ENCODE measurements around the gene VKORC1L1. TPM values are rescaled to one million over a fixed set of nuclear protein-coding genes. Genes with fewer than 3 reads are reported as not detected.
"Not testable (repeated sequence)": the region's sequence is repeated elsewhere in the genome, so short reads cannot be mapped to it uniquely, and the experiment has no call there.

Gene VKORC1L1
- total RNA-seq = 20.8 TPM
- long read RNA-seq, full-length matches to known transcripts = 14 of 14 reads
- long read RNA-seq, partial matches to known transcripts = 0 of 14 reads
- long read RNA-seq, other reads (novel, unspliced or antisense) = 0 of 14 reads

DNA sequence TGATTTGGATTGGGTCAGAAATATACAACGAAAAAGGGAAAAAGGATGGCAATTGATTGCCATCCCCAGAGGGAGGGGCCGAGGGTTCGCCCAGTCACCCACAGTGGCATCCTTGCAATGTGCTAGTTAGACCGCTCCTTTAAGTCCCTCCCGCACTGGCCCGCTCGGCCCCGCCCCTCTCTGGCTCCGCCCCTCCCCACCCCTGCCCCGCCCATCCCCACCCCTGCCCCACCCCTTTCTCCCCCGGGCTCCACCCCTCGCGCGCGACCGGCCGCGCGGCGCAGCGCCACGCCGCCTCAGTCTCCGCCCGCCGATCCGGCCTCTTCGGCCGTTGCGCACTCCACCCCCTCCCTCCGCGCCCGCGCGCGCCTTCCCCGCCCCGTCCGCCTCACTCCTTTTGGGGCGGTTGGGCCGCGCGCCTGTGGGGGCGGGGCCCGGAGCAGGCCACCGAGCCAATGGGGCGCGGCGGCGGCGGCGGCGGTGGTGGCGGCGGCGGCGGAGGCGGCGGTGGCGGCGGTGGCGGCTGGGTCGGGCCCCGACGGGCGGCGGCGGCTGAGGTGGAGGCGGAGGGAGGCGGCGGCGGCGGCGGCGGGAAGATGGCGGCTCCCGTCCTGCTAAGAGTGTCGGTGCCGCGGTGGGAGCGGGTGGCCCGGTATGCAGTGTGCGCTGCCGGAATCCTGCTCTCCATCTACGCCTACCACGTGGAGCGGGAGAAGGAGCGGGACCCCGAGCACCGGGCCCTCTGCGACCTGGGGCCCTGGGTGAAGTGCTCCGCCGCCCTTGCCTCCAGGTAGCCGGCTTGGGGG is at the start of gene VKORC1L1:
Gene VKORC1L1, plus strand, starts transcription at position 299 of the 806 bp plus-strand sequence. Its CDS starts 298 bp downstream, at position 597.
- DNase-seq (ENCODE audit: missing footprints) (peak; percentile 98), ATAC-seq (peak; percentile 98)
- intact Hi-C loops (cut with DNase I) = loop anchor here (1.0 kb wide), 1 partner anchor 109 kb away; the partner anchor contains the start of gene GUSB

DNA sequence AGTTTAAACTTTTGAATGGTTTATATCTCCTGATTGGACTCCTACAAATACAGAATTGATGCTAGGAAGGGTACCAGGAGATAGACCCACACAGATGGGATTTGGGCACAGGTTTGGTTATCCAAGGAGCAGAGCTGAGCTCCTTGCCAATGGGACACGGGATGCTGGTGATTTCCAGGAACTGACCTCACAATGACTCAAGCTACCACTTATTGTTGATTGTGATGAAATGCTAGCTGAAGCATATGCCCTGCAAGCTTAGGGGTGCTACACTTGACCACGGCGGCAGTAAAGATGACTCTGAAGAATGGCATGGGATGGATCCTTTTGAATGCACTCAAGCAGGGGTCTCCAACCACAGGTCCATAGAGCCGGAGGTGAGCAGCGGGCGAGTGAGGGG is 45.5 kb upstream of the VKORC1L1 start:
- ATAC-seq (no peak), DNase-seq (ENCODE audit: missing footprints) (no peak)
- intact Hi-C loops (cut with DNase I) = no loop called here

DNA sequence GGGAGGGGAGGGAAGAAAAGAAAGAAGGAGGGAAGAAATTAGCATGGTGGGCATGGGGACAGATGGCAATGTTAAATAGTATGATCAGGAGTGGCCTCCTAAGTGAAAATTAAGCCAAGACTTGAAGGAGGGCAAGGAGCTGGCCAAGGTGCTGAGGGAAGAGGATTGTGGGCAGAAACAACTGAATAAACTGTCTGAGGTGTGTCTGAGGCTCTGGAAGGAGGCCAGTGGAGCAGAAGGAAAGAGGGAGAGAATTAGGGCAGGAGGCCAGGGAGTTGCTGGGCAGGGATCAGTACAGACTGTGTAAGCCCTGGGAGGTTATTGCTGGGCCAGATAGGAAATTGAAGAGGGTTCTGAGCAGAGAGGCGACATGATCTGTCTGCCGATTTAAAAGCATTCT is 40.6 kb upstream of the VKORC1L1 start:
- DNase-seq (ENCODE audit: missing footprints) (no peak), ATAC-seq (no peak)
- intact Hi-C loops (cut with DNase I) = no loop called here

DNA sequence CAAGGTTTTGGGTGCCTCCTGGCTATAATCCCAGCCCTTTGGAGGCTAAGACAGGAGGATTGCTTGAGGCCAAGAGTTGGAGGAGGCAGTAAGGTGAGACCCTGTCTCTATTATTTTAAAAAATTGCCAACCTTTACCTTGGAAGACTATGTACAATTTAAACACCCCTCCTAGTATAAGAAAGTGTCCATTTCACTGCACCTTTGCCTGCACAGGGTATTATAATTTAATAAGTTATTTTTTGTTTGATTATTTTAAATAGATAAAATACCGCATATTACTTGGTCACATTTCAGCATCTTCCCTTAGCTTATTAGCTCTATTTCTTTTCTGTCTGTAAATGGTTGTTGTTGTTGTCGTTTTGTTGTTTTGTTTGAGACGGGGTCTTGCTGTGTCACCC is 36.2 kb upstream of the VKORC1L1 start:
- intact Hi-C loops (cut with DNase I); DNase-seq (ENCODE audit: missing footprints); ATAC-seq: not testable (repeated sequence)

DNA sequence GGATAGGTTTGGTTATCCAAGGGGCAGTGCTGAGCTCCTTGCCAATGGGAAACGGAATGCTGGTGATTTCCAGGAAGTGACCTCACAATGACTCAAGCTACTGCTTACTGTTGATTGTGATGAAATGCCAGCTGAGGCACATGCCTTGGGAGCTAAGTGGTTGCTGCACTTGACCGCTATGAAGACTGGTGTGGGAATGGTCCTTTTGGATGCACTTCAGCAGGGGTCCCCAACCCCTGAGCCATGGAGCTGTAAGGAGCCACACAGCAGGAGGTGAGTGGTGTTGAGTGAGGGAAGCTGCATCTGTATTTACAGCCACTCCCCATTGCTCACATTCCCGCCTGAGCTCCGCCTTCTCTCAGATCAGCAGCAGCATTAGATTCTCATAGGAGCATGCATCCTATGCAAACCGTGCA is 35.3 kb upstream of the VKORC1L1 start:
- intact Hi-C loops (cut with DNase I); DNase-seq (ENCODE audit: missing footprints); ATAC-seq: not testable (repeated sequence)

DNA sequence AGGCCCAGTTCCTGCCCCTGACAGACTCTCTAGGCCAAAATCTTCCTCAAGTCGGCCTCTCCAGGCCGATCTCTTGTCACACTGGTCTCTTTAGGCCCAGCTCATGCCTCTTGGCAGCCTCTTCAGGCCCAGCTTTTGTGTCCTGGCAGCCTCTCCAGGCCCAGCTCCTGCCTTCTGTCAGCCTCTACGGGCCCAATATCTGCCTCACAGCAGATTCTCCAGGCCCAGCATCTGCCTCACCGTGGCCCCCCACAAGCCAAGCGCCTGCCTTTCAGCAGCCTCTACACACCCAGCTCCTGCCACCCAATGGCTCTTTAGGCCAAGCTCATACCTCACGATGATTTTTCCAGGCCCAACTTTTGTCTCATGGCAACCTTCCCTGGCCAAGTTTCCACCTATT is 33.0 kb upstream of the VKORC1L1 start:
- ATAC-seq (no peak), DNase-seq (ENCODE audit: missing footprints) (no peak)
- intact Hi-C loops (cut with DNase I) = no loop called here

DNA sequence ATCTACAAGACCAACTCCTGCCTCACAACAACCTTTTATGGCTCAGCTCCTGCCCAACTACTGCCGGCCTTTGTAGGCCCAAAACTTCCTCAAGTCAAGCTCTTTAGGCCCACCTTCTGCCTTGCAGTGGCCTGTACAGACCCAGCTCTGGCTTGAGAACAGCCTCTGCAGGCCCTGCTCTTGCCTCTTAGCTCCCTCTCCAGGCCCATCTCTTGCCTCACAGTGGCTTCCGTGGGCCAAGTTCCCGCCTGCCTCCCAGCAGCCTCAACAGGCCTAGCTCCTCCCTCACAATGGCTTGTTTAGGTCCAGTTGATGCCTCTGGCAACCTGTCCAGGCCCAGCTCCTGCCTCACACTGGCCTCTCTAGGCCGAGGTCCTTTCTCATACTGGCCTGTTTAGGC is 32.4 kb upstream of the VKORC1L1 start:
- intact Hi-C loops (cut with DNase I) = no loop called here
- ATAC-seq (no peak), DNase-seq (ENCODE audit: missing footprints) (no peak)

DNA sequence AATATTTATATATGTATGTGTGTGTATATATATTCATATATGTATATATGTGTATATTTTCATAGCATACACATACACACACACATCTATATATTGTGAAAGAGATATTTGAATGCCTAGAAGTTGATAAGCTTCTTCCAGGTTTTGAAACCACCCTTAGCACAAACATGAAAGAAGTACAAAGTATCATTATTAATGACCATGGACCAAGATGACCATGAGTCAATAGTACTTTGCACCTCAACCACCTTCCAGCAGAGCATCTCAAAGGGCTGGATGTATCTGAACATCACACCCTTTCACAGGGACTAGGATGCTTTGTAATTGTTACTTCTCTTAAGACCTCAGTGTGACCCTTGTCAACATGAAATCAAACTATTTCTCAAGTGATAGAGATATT is 29.3 kb upstream of the VKORC1L1 start:
- ATAC-seq; intact Hi-C loops (cut with DNase I); DNase-seq (ENCODE audit: missing footprints): not testable (repeated sequence)

DNA sequence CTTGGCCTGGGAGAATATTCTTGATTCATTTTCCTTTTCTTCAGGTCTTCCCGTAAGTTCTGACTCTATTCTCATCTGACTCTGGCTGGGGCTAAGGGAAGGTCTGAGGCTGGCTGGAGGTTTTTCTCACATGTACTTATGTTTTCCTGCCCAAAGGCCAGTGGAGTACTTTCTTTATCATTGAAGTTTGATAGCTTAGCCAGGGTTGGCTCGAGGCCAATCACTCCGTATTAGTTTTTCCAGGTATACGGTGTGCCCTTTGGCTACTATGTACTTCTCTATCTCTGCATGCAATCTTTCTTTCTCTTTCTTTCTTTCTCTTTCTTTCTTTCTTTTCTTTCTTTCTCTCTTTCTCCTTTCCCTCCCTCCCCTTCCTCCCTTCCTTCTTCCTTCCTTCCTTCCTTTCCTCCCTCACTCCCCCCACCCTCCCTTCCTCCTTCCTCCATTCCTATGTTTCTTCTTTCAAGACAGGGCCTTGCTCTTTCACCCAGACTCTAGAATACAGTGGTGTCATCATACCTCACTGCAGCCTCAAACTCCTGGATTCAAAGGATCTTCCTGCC is 26.8 kb upstream of the VKORC1L1 start:
- ATAC-seq = no peak
- DNase-seq (ENCODE audit: missing footprints) = no peak
- intact Hi-C loops (cut with DNase I) = no loop called here

DNA sequence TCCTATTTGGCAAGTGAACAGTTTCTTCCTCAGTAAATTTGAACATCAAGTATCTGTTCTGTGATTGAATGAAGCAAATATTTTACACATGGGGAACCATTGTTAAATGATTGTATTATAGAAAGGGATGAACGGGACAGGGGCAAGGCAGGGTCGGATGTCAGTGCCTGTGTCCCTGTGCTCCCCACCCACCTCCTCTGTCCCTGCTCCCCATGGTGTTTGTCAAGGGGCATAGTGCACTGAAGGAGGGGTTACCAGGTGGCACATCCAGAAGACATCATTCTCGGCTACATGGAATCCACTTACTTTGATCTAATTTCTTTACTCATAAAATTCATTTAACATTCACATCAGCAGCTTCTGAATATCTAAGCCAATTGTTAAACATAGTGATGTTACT is 19.4 kb upstream of the VKORC1L1 start:
- intact Hi-C loops (cut with DNase I); DNase-seq (ENCODE audit: missing footprints); ATAC-seq: not testable (repeated sequence)

DNA sequence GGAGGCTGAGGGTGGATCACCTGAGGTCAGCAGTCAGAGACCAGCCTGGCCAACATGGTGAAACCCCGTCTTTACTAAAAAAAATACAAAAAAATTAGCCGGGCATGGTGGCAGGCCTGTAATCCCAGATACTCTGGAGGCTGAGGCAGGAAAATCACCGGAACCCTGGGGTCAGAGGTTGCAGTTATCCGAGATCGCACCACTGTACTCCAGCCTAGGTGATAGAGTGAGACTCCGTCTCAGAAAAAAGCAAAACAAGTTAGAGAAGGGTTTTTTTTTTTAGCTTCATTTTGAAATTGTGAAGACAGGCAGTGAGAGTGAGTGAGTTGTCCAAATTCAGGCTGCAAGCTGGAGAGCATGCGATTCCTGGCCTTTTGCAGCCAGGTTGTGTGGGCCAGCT is 19.0 kb upstream of the VKORC1L1 start:
- ATAC-seq; intact Hi-C loops (cut with DNase I); DNase-seq (ENCODE audit: missing footprints): not testable (repeated sequence)

DNA sequence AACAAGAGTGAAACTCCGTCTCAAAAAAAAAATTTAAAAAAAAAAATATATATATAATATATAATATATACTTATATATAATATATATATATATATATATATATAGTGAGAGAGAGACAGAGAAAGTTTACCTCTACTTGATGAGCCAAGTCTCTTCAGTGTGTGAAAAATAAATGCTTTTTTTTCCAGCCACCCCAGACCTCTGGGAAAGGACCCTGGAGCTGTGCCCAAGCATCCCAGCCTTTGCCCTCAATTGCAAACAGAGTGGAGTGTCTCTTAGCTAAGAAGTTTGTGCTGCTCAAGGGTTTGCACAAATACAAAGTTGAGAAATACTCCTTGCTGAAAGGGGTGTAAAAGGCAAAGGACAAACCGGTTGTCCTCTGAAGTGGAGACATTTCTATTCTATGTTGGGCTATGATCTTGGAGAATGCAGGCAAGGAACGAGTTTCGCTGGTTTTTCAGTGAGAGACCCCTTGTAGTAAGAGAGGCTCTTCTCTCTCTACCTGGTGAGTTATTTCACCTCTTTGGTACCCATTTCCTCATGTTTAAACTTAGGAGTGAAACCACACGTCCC is 15.5 kb upstream of the VKORC1L1 start:
- ATAC-seq = not testable (repeated sequence)

DNA sequence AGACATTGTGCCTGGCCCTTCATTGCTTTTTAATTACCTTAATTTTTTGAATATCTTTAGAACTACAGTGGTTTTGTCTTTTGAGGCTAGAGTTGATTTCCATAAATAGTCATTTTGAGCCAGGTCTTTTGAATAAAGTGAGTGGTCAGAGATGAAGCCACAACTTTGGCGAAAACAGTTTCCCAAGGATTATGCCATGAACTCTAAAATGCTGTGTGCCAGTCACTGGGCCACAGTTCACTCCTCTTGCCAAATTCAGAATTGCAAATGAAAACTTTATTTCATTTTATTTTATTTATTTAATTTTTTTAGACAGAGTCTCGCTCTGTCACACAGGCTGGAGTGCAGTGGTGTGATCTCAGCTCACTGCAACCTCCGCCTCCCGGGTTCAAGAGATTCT is 14.2 kb upstream of the VKORC1L1 start:
- ATAC-seq; DNase-seq (ENCODE audit: missing footprints); intact Hi-C loops (cut with DNase I): not testable (repeated sequence)

More for the DNA sequence above, 15.5 kb upstream of the VKORC1L1 start:
- DNase-seq (ENCODE audit: missing footprints); intact Hi-C loops (cut with DNase I): not testable (repeated sequence)

DNA sequence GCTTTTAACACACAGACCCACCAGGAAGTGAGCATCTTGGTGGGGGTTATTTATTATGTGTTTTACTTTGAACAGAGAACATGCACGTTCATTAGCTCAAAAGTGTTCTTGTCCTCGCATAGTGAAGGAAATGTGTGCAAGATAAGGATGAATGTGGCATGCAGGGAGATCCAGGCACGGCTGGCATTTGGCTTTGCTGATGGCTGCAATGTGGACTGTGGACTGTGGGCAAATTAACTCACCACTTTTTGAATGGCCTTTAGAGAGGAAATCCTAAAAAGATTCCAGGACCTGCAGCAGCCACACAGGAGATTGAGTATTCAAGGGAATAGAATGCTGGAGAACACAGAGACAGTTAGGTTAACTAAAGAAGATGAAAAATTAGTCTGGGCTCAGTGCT is 6.6 kb upstream of the VKORC1L1 start:
- ATAC-seq; intact Hi-C loops (cut with DNase I); DNase-seq (ENCODE audit: missing footprints): not testable (repeated sequence)

DNA sequence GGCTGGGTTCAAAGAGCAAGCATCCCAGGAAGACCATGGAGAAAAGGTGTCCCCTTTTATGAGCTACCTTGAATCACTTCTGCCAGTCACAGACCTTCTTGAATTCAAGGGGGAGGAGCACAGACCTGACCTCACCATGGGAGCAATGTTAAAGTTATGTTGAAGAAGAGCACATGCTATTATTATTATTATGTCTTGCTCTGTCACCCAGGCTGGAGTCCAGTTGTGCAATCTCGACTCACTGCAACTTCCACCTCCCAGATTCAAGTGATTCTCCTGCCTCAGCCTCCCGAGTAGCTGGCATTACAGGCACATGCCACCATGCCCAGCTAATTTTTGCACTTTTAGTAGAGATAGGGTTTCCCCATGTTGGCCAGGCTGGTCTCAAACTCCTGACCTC is 5.2 kb upstream of the VKORC1L1 start:
- DNase-seq (ENCODE audit: missing footprints); intact Hi-C loops (cut with DNase I); ATAC-seq: not testable (repeated sequence)

DNA sequence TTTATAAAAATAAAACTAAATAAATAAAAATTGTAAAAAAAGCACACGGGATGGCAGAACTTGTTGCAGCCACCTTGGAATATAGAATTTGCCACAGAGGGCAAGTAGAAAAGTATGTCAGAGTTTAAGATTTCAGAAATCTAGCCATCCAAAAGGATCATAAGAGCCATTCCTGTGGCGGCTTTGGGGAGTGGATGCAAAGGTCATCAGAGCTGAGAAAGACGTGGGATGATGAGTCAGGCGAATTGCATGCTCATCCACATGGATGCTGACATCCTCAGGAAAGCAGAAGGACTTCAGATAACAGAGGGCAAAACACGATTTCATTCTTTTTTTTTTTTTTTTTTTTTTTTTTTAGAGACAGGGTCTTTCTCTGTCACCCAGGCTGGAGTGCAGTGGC is 3.6 kb upstream of the VKORC1L1 start:
- DNase-seq (ENCODE audit: missing footprints); intact Hi-C loops (cut with DNase I); ATAC-seq: not testable (repeated sequence)

DNA sequence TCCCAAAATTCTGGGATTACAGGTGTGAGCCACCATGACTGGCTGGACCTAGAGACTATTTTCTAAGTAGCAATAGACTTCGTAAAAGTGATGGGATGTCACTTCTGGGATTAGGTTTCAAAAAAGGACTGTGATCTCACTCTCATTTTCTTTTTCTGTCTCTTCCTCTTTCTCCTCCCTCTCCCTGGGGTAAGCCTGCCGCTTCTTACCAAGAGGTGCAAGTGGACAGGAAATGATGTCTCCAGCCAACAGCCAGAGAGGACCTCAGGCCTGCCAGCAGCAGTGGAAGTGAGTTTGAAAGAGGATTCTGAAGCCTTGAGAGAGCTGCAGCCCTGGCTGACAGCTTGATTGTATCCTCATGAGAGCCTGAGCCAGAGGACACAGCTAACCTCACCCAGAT is 1.4 kb upstream of the VKORC1L1 start:
- intact Hi-C loops (cut with DNase I); DNase-seq (ENCODE audit: missing footprints): not testable (repeated sequence)
- peak; percentile 41 for ATAC-seq

DNA sequence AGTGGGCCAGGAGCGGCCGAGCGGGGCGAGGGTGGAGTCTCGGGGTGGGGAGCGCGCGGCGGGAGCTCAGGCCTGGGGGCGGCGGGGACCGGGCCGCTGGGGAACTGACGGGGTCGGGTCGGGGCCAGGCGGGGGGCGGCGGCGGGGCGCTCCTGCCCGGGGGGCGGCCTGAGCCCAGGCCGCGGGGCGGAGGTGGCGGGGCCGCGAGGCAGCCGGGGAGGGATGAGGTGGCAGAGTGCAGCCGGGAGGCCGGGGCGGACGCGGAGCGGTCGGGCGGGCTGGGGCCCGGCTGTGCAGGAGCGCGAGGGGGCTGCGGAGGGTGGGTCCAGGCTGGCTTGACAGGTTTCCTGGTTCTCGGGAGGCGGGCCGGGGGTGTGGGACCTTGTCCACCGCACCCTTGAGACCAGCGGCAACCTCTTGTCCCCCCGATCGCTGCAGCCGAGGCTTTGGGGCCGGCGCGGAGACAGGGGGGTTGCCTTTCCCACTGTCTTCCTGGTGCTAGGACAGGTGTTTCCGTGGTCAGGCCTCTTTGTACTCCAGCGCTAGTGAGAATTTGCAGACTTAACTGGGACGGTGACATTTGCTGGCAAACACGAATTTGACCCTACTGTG is 814 bp downstream of the VKORC1L1 start:
- intact Hi-C loops (cut with DNase I) = loop anchor here (1.0 kb wide), 1 partner anchor 109 kb away; the partner anchor contains the start of gene GUSB
- not testable (repeated sequence) for ATAC-seq; DNase-seq (ENCODE audit: missing footprints)

DNA sequence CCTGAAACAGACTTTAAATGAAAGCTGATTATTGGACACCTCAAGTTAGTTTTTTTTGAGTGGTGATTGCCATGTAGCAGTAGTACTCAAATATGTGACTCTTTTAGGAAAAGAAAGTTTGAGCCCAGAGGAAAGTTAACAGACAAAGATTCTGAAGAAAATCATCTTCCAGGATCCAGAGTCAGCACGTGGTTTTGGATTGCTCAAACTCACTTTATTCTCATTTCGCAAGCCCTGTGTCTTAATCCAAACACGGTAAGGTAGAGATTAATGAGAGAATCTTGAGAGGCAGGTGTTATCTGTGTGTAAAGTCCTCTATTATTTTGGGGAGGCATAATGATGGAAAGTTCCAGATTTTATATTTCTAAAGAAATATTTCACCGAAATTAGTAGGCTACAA is 2.8 kb downstream of the VKORC1L1 start:
- intact Hi-C loops (cut with DNase I); DNase-seq (ENCODE audit: missing footprints); ATAC-seq: not testable (repeated sequence)

Data from Right ventricle myocardium inferior (tissue), 1 donor.